H54 (cell line): ENCODE results near the gene HOXB1.

Source experiments
- DNase-seq: peaks from one replicate; pipeline ENCODE4 v3.0.0; 2011; ENCODE audit warnings: low spot score, mixed read lengths; ENCODE audit not compliant: insufficient read length
- FAIRE-seq: peaks from 3 replicates; lab custom pipeline; 2011; peaks lifted over from hg19 to GRCh38; lab: Jason Lieb, UNC
- POLR2A ChIP-seq: IDR thresholded peaks from 2 replicates; pipeline ENCODE4 v1.6.1; 2011; ENCODE audit warnings: low read depth, mild to moderate bottlenecking, low read length

HOXB1 gene

GRCh38 chr17:48571024-48571818, 40.4 kb upstream of the HOXB1 start:
- DNase-seq, result no peak
- TF ChIP-seq POLR2A, result no peak
- no peak for FAIRE-seq

GRCh38 chr17:48570325-48571023, 39.7 kb upstream of the HOXB1 start:
- FAIRE-seq, result no peak
- no peak for TF ChIP-seq POLR2A
- DNase-seq, result no peak

- TF ChIP-seq POLR2A, result no peak
- DNase-seq, result no peak
- no peak for FAIRE-seq
Measured at GRCh38 chr17:48569674-48570324, 39.0 kb upstream of the HOXB1 start.

- TF ChIP-seq POLR2A, result no peak
- DNase-seq (no peak), FAIRE-seq (no peak)
Measured at GRCh38 chr17:48569240-48569582, 38.4 kb upstream of the HOXB1 start.

- no peak for DNase-seq
- no peak for FAIRE-seq
- TF ChIP-seq POLR2A, result no peak
Measured at GRCh38 chr17:48568499-48569239, 37.9 kb upstream of the HOXB1 start.

- FAIRE-seq (no peak), DNase-seq (no peak)
- no peak for TF ChIP-seq POLR2A
Measured at GRCh38 chr17:48567646-48568354, 37.0 kb upstream of the HOXB1 start.

- DNase-seq (no peak), FAIRE-seq (no peak)
- no peak for TF ChIP-seq POLR2A
Measured at GRCh38 chr17:48567209-48567608, 36.4 kb upstream of the HOXB1 start.

- DNase-seq (no peak), FAIRE-seq (no peak)
- TF ChIP-seq POLR2A, result no peak
Measured at GRCh38 chr17:48566717-48567116, 35.9 kb upstream of the HOXB1 start.

- FAIRE-seq (no peak), DNase-seq (no peak)
- TF ChIP-seq POLR2A, result no peak
Measured at GRCh38 chr17:48565925-48566710, 35.3 kb upstream of the HOXB1 start.

GRCh38 chr17:48565022-48565554, 34.3 kb upstream of the HOXB1 start:
- no peak for TF ChIP-seq POLR2A
- no peak for DNase-seq
- FAIRE-seq, result no peak

- no peak for DNase-seq
- no peak for FAIRE-seq
Measured at GRCh38 chr17:48564188-48565021, 33.6 kb upstream of the HOXB1 start.

More at GRCh38 chr17:48564188-48565021, 33.6 kb upstream of the HOXB1 start:
- TF ChIP-seq POLR2A, result no peak
